ENCODE data around the gene PARP11. TPM values are rescaled to one million over a fixed set of nuclear protein-coding genes. Genes with fewer than 3 reads are reported as not detected.

PARP11 gene
- total and polyA plus RNA-seq, 2 donors (not counting 3 experiments of a cell fraction or from before 2014, with no cell fraction given), result 3.0 to 4.9 TPM

GRCh38 chr12:3879846-3880245, 6.6 kb upstream of the PARP11 start:
- TF ChIP-seq POLR2AphosphoS5 (IDR thresholded peaks at IDR 0.05; ENCODE audit: insufficient read depth, low read depth, low read length), result no peak
- no peak for TF ChIP-seq MYC (IDR thresholded peaks at IDR 0.05; ENCODE audit: low read depth, low read length)
- no peak for TF ChIP-seq FOS (IDR thresholded peaks at IDR 0.05; ENCODE audit: borderline replicate concordance, insufficient read depth, low read length)
- TF ChIP-seq GATA2 (IDR thresholded peaks at IDR 0.05; ENCODE audit: insufficient read depth, insufficient read length, low read depth, low read length), result no peak
- no peak for TF ChIP-seq POLR2A (IDR thresholded peaks at IDR 0.05; ENCODE audit: low read depth, low read length)
- TF ChIP-seq JUN (IDR thresholded peaks at IDR 0.05; ENCODE audit: borderline replicate concordance, insufficient read depth, insufficient read length, low read depth), result no peak
- dilution Hi-C loops (cut with MboI; ENCODE audit: extremely low pct_ligation_motif_present, low sequenced_read_pairs), result no loop called here
- H3K27me3 ChIP-seq (ENCODE audit: control insufficient read depth in 2 of 2, insufficient read depth in 2 of 2, low read length in 2 of 2), result peaks cover 9 to 11% of the 10 kb centered on the region in 2 experiments
- H3K79me2 ChIP-seq (ENCODE audit: control insufficient read depth, insufficient read depth, low read length), result no peaks in the 10 kb centered on the region
- H3K4me2 ChIP-seq (ENCODE audit: insufficient read depth, low read length), result no peak overlapping the region
- H4K20me1 ChIP-seq (replicated peaks; ENCODE audit: control insufficient read depth, extremely low read depth, insufficient read depth, low read length), result no peaks in the 10 kb centered on the region
- ChIA-PET POLR2A (no interaction called here), CTCF (interaction anchor here (2.3 kb wide), 1 partner anchor 397 kb away, joined by 10 read pairs; no protein-coding TSS in a partner anchor)
- DNase-seq (ENCODE audit: low read depth, low spot score) (no peak), FAIRE-seq (no peak)
- H3K27ac ChIP-seq (ENCODE audit: insufficient read depth, low read depth, low read length), result no peak overlapping the region
- no peak overlapping the region for H3K9ac ChIP-seq (replicated peaks; ENCODE audit: extremely low read depth, insufficient read depth, low read length)
- no peak overlapping the region for H2AFZ ChIP-seq (ENCODE audit: low read depth, low read length)
- intact Hi-C loops (cut with micrococcal nuclease), result no loop called here
- no peaks in the 10 kb centered on the region for H3K36me3 ChIP-seq (ENCODE audit: control insufficient read depth in 2 of 2, extremely low read depth in 1 of 2, insufficient read depth in 2 of 2, low read length in 2 of 2)
- no peaks in the 10 kb centered on the region for H3K9me1 ChIP-seq (replicated peaks; ENCODE audit: control insufficient read depth, extremely low read depth, insufficient read depth, low read length)
- H3K9me3 ChIP-seq (replicated peaks; ENCODE audit: control insufficient read depth, insufficient read depth, low read length), result no peaks in the 10 kb centered on the region
- no TSS peak for BruUV-seq (replicated peaks)
- H3K4me1 ChIP-seq (ENCODE audit: control insufficient read depth, extremely low read depth, insufficient read depth, low read length), result no peaks in the 10 kb centered on the region
- no peak overlapping the region for H3K4me3 ChIP-seq (replicated peaks in 1 of 3; ENCODE audit: insufficient read depth in 1 of 3, low read depth in 1 of 3, low read length in 3 of 3)

DNA sequence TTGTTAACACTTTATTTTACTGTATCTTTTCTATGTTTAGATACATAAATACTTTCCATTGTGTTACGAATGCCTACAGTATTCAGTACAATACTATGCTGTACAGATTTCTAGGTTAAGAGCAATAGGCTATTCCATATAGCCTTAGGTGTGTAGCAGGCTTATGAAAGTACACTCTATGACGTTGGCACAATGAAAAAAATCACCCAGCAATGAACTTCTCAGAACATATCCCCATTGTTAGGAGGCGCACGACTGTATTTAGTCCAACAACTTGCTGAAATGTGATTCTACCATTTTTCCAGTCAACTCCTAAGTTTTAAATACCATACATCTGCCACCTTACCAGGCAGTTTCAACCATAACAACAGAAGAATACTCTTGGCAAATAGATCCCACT, 1.8 kb downstream of the PARP11 start:
- peaks cover 1 to 2% of the 10 kb centered on the region in 2 experiments for H3K27me3 ChIP-seq (ENCODE audit: control insufficient read depth in 2 of 2, insufficient read depth in 2 of 2, low read length in 2 of 2)
- H3K4me1 ChIP-seq (ENCODE audit: control insufficient read depth, extremely low read depth, insufficient read depth, low read length), result peaks cover 13% of the 10 kb centered on the region
- H3K9ac ChIP-seq (replicated peaks; ENCODE audit: extremely low read depth, insufficient read depth, low read length), result no peak overlapping the region
- FAIRE-seq, result no peak
- BruUV-seq (replicated peaks), result no TSS peak
- no peak overlapping the region for H3K4me3 ChIP-seq (replicated peaks in 1 of 3; ENCODE audit: insufficient read depth in 1 of 3, low read depth in 1 of 3, low read length in 3 of 3)
- no peak overlapping the region for H3K27ac ChIP-seq (ENCODE audit: insufficient read depth, low read depth, low read length)
- no peaks in the 10 kb centered on the region for H3K9me3 ChIP-seq (replicated peaks; ENCODE audit: control insufficient read depth, insufficient read depth, low read length)
- CTCF ChIA-PET, result no interaction called here
- H3K36me3 ChIP-seq (ENCODE audit: control insufficient read depth in 2 of 2, extremely low read depth in 1 of 2, insufficient read depth in 2 of 2, low read length in 2 of 2), result no peaks in the 10 kb centered on the region
- no peaks in the 10 kb centered on the region for H3K79me2 ChIP-seq (ENCODE audit: control insufficient read depth, insufficient read depth, low read length)
- no peaks in the 10 kb centered on the region for H3K9me1 ChIP-seq (replicated peaks; ENCODE audit: control insufficient read depth, extremely low read depth, insufficient read depth, low read length)
- dilution Hi-C loops (cut with MboI; ENCODE audit: extremely low pct_ligation_motif_present, low sequenced_read_pairs) (no loop called here), intact Hi-C loops (cut with micrococcal nuclease) (loop anchor here (5.0 kb wide), 2 partner anchors 401 to 666 kb away; partner anchors contain the start of genes CCND2 and RAD51AP1)
- TF ChIP-seq FOS (IDR thresholded peaks at IDR 0.05; ENCODE audit: borderline replicate concordance, insufficient read depth, low read length), result no peak
- TF ChIP-seq MAX (IDR thresholded peaks at IDR 0.05; ENCODE audit: insufficient read depth, insufficient read length), result no peak
- no peak for TF ChIP-seq POLR2AphosphoS5 (IDR thresholded peaks at IDR 0.05; ENCODE audit: insufficient read depth, low read depth, low read length)
- no peak for TF ChIP-seq CTCF (IDR thresholded peaks at IDR 0.05; ENCODE audit: extremely low read depth in 1 of 2, insufficient read depth in 1 of 2, low read depth in 1 of 2, low read length in 2 of 2)
- no peak for TF ChIP-seq POLR2A (IDR thresholded peaks at IDR 0.05; ENCODE audit: low read depth, low read length)
- no peak for TF ChIP-seq MYC (IDR thresholded peaks at IDR 0.05; ENCODE audit: low read depth, low read length)
- no peak for TF ChIP-seq JUN (IDR thresholded peaks at IDR 0.05; ENCODE audit: borderline replicate concordance, insufficient read depth, insufficient read length, low read depth)
- no peak for TF ChIP-seq GATA2 (IDR thresholded peaks at IDR 0.05; ENCODE audit: insufficient read depth, insufficient read length, low read depth, low read length)
- TF ChIP-seq EZH2 (IDR thresholded peaks at IDR 0.05; ENCODE audit: borderline replicate concordance, low read depth, low read length, severe bottlenecking), result no peak
- no peak for DNase-seq (ENCODE audit: low read depth, low spot score)
- no peaks in the 10 kb centered on the region for H4K20me1 ChIP-seq (replicated peaks; ENCODE audit: control insufficient read depth, extremely low read depth, insufficient read depth, low read length)
- POLR2A ChIA-PET, result no interaction called here
- H3K4me2 ChIP-seq (ENCODE audit: insufficient read depth, low read length), result no peak overlapping the region
- H2AFZ ChIP-seq (ENCODE audit: low read depth, low read length), result no peak overlapping the region

Data from endothelial cell of umbilical vein (primary cell).